Activated CD8-positive, alpha-beta T cell treated with anti-CD3 and anti-CD28 coated beads for 36 hours (primary cell): Measurements from ENCODE around the gene ITPKB. TPM values are rescaled to one million over a fixed set of nuclear protein-coding genes. Genes with fewer than 3 reads are reported as not detected.

Experiments
- ATAC-seq: fragments of 200-7000 bp; cut with Tn5 transposase; one replicate; pipeline ENCODE4 v1.10.0; 2021; ENCODE audit warnings: mild to moderate bottlenecking, moderate library complexity
- CTCF ChIA-PET: fragments of 350-600 bp; sonication (Branson Sonifier 250); formaldehyde crosslinking; loops from one replicate; lab custom pipeline; 2021; ENCODE audit warnings: antibody characterized with exemption; lab: Charles Lee
- POLR2A ChIA-PET: fragments of 350-600 bp; sonication (Branson Sonifier 250); formaldehyde crosslinking; loops from one replicate; lab custom pipeline; 2021; ENCODE audit warnings: antibody characterized with exemption; lab: Charles Lee
- DNase-seq: peaks from one replicate; pipeline ENCODE4 v3.0.0-alpha.2; 2020
- H3K27ac Mint-ChIP-seq: one replicate; pipeline ENCODE4 v1.8.0; 2021; ENCODE audit warnings: mild to moderate bottlenecking, mixed read lengths
- H3K27me3 Mint-ChIP-seq: one replicate; pipeline ENCODE4 v1.8.0; 2021; ENCODE audit warnings: mixed read lengths
- H3K36me3 Mint-ChIP-seq: one replicate; pipeline ENCODE4 v1.8.0; 2021; ENCODE audit warnings: low read depth, mixed read lengths
- H3K4me1 Mint-ChIP-seq: one replicate; pipeline ENCODE4 v1.8.0; 2021; ENCODE audit warnings: low read depth, mixed read lengths
- H3K4me3 Mint-ChIP-seq: one replicate; pipeline ENCODE4 v1.8.0; 2021; ENCODE audit warnings: mild to moderate bottlenecking, moderate library complexity, mixed read lengths
- H3K9me3 Mint-ChIP-seq: one replicate; pipeline ENCODE4 v1.8.0; 2021; ENCODE audit warnings: mixed read lengths
- CTCF ChIP-seq: fragments of 200-600 bp; IDR thresholded peaks from one replicate; pipeline ENCODE4 v1.8.0; 2022; ENCODE audit warnings: antibody characterized with exemption, mild to moderate bottlenecking
- intact Hi-C: fragments of 100-400 bp; cut with micrococcal nuclease; formaldehyde crosslinking; loops from one replicate; pipeline ENCODE4 v1.10.0; 2022
- total RNA-seq, 2 experiments: library from RNA; stranded (reverse); gene quantifications; one replicate each; pipeline ENCODE4 v1.2.3, GENCODE V29; 2021

The ITPKB gene
- total RNA-seq, 2 experiments from 2014 or later = 40.8 to 42.6 TPM

GRCh38 chr1:226658546-226659125, 80.4 kb downstream of the ITPKB start:
- peaks cover 84% of the 10 kb centered on the region for H3K4me1 Mint-ChIP-seq
- intact Hi-C loops = no loop called here
- CTCF ChIA-PET = interaction anchor here (0.9 to 2.1 kb wide), 5 partner anchors 14 to 26 kb away, joined by 3 to 9 read pairs (median 4); no protein-coding TSS in a partner anchor
- no peaks in the 10 kb centered on the region for H3K27me3 Mint-ChIP-seq
- peak overlapping the region; percentile 96 for H3K27ac Mint-ChIP-seq
- no peak overlapping the region for H3K4me3 Mint-ChIP-seq
- no peaks in the 10 kb centered on the region for H3K9me3 Mint-ChIP-seq
- no peak for ATAC-seq
- no peak for TF ChIP-seq CTCF
- peaks cover 26% of the 10 kb centered on the region for H3K36me3 Mint-ChIP-seq
- DNase-seq = no peak
- POLR2A ChIA-PET = interaction anchor here (0.6 to 3.4 kb wide), 5 partner anchors 12 to 24 kb away, joined by 3 to 17 read pairs (median 3); no protein-coding TSS in a partner anchor

GRCh38 chr1:226657895-226658545, 81.1 kb downstream of the ITPKB start:
- intact Hi-C loops = no loop called here
- H3K9me3 Mint-ChIP-seq = no peaks in the 10 kb centered on the region
- no peaks in the 10 kb centered on the region for H3K27me3 Mint-ChIP-seq
- H3K36me3 Mint-ChIP-seq = peaks cover 26% of the 10 kb centered on the region
- ATAC-seq (no peak), DNase-seq (no peak)
- no peak for TF ChIP-seq CTCF
- ChIA-PET POLR2A (interaction anchor here (0.6 to 3.4 kb wide), 5 partner anchors 14 to 34 kb away, joined by 3 to 17 read pairs (median 3); no protein-coding TSS in a partner anchor), CTCF (interaction anchor here (0.9 to 2.1 kb wide), 4 partner anchors 14 to 30 kb away, joined by 3 to 9 read pairs (median 6); no protein-coding TSS in a partner anchor)
- peaks cover 77% of the 10 kb centered on the region for H3K4me1 Mint-ChIP-seq
- H3K4me3 Mint-ChIP-seq = no peak overlapping the region
- peak overlapping the region; percentile 96 for H3K27ac Mint-ChIP-seq

GRCh38 chr1:226656601-226657277, 82.3 kb downstream of the ITPKB start:
- intact Hi-C loops = no loop called here
- TF ChIP-seq CTCF = no peak
- ATAC-seq (peak; percentile 6), DNase-seq (peak; percentile 42)
- Mint-ChIP-seq H3K36me3 (peaks cover 20% of the 10 kb centered on the region), H3K27ac (no peak overlapping the region), H3K4me3 (peak overlapping the region; percentile 24), H3K4me1 (peaks cover 65% of the 10 kb centered on the region), H3K27me3 (no peaks in the 10 kb centered on the region), H3K9me3 (no peaks in the 10 kb centered on the region)
- POLR2A ChIA-PET = interaction anchor here (0.7 to 5.2 kb wide), 6 partner anchors 9 to 47 kb away, joined by 3 to 32 read pairs (median 4); no protein-coding TSS in a partner anchor
- CTCF ChIA-PET = interaction anchor here (1.6 kb wide), 1 partner anchor 31 kb away, joined by 9 read pairs; no protein-coding TSS in a partner anchor

- Mint-ChIP-seq H3K9me3 (no peaks in the 10 kb centered on the region), H3K27ac (no peak overlapping the region), H3K36me3 (peaks cover 15% of the 10 kb centered on the region), H3K4me3 (peak overlapping the region; percentile 74), H3K4me1 (peaks cover 59% of the 10 kb centered on the region), H3K27me3 (no peaks in the 10 kb centered on the region)
- ChIA-PET CTCF (interaction anchor here (1.6 to 7.0 kb wide), 2 partner anchors 32 kb away, joined by 9 to 50 read pairs; no protein-coding TSS in a partner anchor), POLR2A (interaction anchor here (0.9 to 5.2 kb wide), 5 partner anchors 9 to 74 kb away, joined by 4 to 32 read pairs (median 4); no protein-coding TSS in a partner anchor)
- TF ChIP-seq CTCF = no peak
- no peak for ATAC-seq
- intact Hi-C loops = no loop called here
- no peak for DNase-seq
These were observed 82.9 kb downstream of the ITPKB start for GRCh38 chr1:226656201-226656600.
